ENCODE results near the gene TRIM67.

The TRIM67 gene

GRCh38 chr1:231238298-231238697 lies 76.4 kb downstream of the TRIM67 start:
- H3K4me3 ChIP-seq (ENCODE audit: low read depth, low read length): no peak overlapping the region
- no peak for TF ChIP-seq CTCF (IDR thresholded peaks at IDR 0.05; ENCODE audit: low read depth, low read length)

- no peak for TF ChIP-seq CTCF (IDR thresholded peaks at IDR 0.05; ENCODE audit: low read depth, low read length)
- H3K4me3 ChIP-seq (ENCODE audit: low read depth, low read length): peak overlapping the region; percentile 93
These were observed 78.6 kb downstream of the TRIM67 start for GRCh38 chr1:231240531-231240882.

- peak within 1 kb of the TSS; percentile 93 for H3K4me3 ChIP-seq (ENCODE audit: low read depth, low read length)
- no peak for TF ChIP-seq CTCF (IDR thresholded peaks at IDR 0.05; ENCODE audit: low read depth, low read length)
These were observed 79.3 kb downstream of the TRIM67 start, which contains the start of gene GNPAT for GRCh38 chr1:231240883-231241735. Gene GNPAT (plus strand): TSS chr1:231241212. CDS start chr1:231241379, 167 bp downstream.

GRCh38 chr1:231241750-231242149 lies 79.9 kb downstream of the TRIM67 start:
- H3K4me3 ChIP-seq (ENCODE audit: low read depth, low read length): peak overlapping the region; percentile 93
- TF ChIP-seq CTCF (IDR thresholded peaks at IDR 0.05; ENCODE audit: low read depth, low read length): no peak

GRCh38 chr1:231242516-231243198 lies 80.8 kb downstream of the TRIM67 start:
- no peak for TF ChIP-seq CTCF (IDR thresholded peaks at IDR 0.05; ENCODE audit: low read depth, low read length)
- H3K4me3 ChIP-seq (ENCODE audit: low read depth, low read length): peak overlapping the region; percentile 93; the same call in 1 of the 2 replicates

GRCh38 chr1:231248778-231249177 lies 86.9 kb downstream of the TRIM67 start:
- TF ChIP-seq CTCF (IDR thresholded peaks at IDR 0.05; ENCODE audit: low read depth, low read length): no peak
- no peak overlapping the region for H3K4me3 ChIP-seq (ENCODE audit: low read depth, low read length)

- H3K4me3 ChIP-seq (ENCODE audit: low read depth, low read length): no peak overlapping the region
- TF ChIP-seq CTCF (IDR thresholded peaks at IDR 0.05; ENCODE audit: low read depth, low read length): no peak
These were observed 90.5 kb downstream of the TRIM67 start for GRCh38 chr1:231252336-231252735.

Measured in WI38 (cell line).